Measurements from ENCODE around the gene CXCL12.

CXCL12 gene

GRCh38 chr10:44352316-44353127 lies 32.4 kb downstream of the CXCL12 start:
- Mint-ChIP-seq H3K9me3 (no peaks in the 10 kb centered on the region), H3K27ac (no peak overlapping the region), H3K4me3 (no peak overlapping the region), H3K27me3 (ENCODE audit: low read depth) (no peaks in the 10 kb centered on the region), H3K36me3 (ENCODE audit: low read depth) (no peaks in the 10 kb centered on the region), H3K4me1 (ENCODE audit: low read depth) (no peaks in the 10 kb centered on the region)

GRCh38 chr10:44348496-44348895 lies 36.4 kb downstream of the CXCL12 start:
- H3K27me3 Mint-ChIP-seq (ENCODE audit: low read depth), result no peaks in the 10 kb centered on the region
- H3K4me1 Mint-ChIP-seq (ENCODE audit: low read depth), result no peaks in the 10 kb centered on the region
- no peaks in the 10 kb centered on the region for H3K36me3 Mint-ChIP-seq (ENCODE audit: low read depth)
- no peaks in the 10 kb centered on the region for H3K9me3 Mint-ChIP-seq
- no peak overlapping the region for H3K4me3 Mint-ChIP-seq
- no peak overlapping the region for H3K27ac Mint-ChIP-seq

GRCh38 chr10:44347609-44348400 lies 37.1 kb downstream of the CXCL12 start:
- H3K36me3 Mint-ChIP-seq (ENCODE audit: low read depth), result no peaks in the 10 kb centered on the region
- H3K4me3 Mint-ChIP-seq, result no peak overlapping the region
- no peaks in the 10 kb centered on the region for H3K9me3 Mint-ChIP-seq
- no peak overlapping the region for H3K27ac Mint-ChIP-seq
- no peaks in the 10 kb centered on the region for H3K4me1 Mint-ChIP-seq (ENCODE audit: low read depth)
- no peaks in the 10 kb centered on the region for H3K27me3 Mint-ChIP-seq (ENCODE audit: low read depth)

- H3K36me3 Mint-ChIP-seq (ENCODE audit: low read depth), result no peaks in the 10 kb centered on the region
These were observed 40.2 kb downstream of the CXCL12 start for GRCh38 chr10:44344727-44345126.

GRCh38 chr10:44343843-44344242 lies 41.1 kb downstream of the CXCL12 start:
- Mint-ChIP-seq H3K27me3 (ENCODE audit: low read depth) (no peaks in the 10 kb centered on the region), H3K9me3 (no peaks in the 10 kb centered on the region), H3K27ac (no peak overlapping the region), H3K4me3 (no peak overlapping the region), H3K36me3 (ENCODE audit: low read depth) (no peaks in the 10 kb centered on the region), H3K4me1 (ENCODE audit: low read depth) (no peaks in the 10 kb centered on the region)

More at GRCh38 chr10:44344727-44345126, 40.2 kb downstream of the CXCL12 start:
- Mint-ChIP-seq H3K9me3 (no peaks in the 10 kb centered on the region), H3K4me1 (ENCODE audit: low read depth) (no peaks in the 10 kb centered on the region), H3K27me3 (ENCODE audit: low read depth) (no peaks in the 10 kb centered on the region), H3K27ac (no peak overlapping the region), H3K4me3 (no peak overlapping the region)

- H3K4me3 Mint-ChIP-seq, result no peak overlapping the region
- H3K27me3 Mint-ChIP-seq (ENCODE audit: low read depth), result no peaks in the 10 kb centered on the region
- no peaks in the 10 kb centered on the region for H3K36me3 Mint-ChIP-seq (ENCODE audit: low read depth)
- no peaks in the 10 kb centered on the region for H3K4me1 Mint-ChIP-seq (ENCODE audit: low read depth)
- no peaks in the 10 kb centered on the region for H3K9me3 Mint-ChIP-seq
- H3K27ac Mint-ChIP-seq, result no peak overlapping the region
These were observed 43.0 kb downstream of the CXCL12 start for GRCh38 chr10:44341886-44342285.

GRCh38 chr10:44340557-44340956 lies 44.3 kb downstream of the CXCL12 start:
- H3K27me3 Mint-ChIP-seq (ENCODE audit: low read depth), result no peaks in the 10 kb centered on the region
- H3K4me1 Mint-ChIP-seq (ENCODE audit: low read depth), result no peaks in the 10 kb centered on the region
- no peak overlapping the region for H3K27ac Mint-ChIP-seq
- no peaks in the 10 kb centered on the region for H3K36me3 Mint-ChIP-seq (ENCODE audit: low read depth)
- H3K4me3 Mint-ChIP-seq, result no peak overlapping the region
- H3K9me3 Mint-ChIP-seq, result no peaks in the 10 kb centered on the region

- Mint-ChIP-seq H3K27me3 (ENCODE audit: low read depth) (no peaks in the 10 kb centered on the region), H3K9me3 (no peaks in the 10 kb centered on the region), H3K4me1 (ENCODE audit: low read depth) (no peaks in the 10 kb centered on the region), H3K27ac (no peak overlapping the region), H3K4me3 (no peak overlapping the region), H3K36me3 (ENCODE audit: low read depth) (no peaks in the 10 kb centered on the region)
These were observed 45.7 kb downstream of the CXCL12 start for GRCh38 chr10:44339218-44339617.

- no peaks in the 10 kb centered on the region for H3K4me1 Mint-ChIP-seq (ENCODE audit: low read depth)
- H3K36me3 Mint-ChIP-seq (ENCODE audit: low read depth), result no peaks in the 10 kb centered on the region
- H3K27ac Mint-ChIP-seq, result no peak overlapping the region
- H3K27me3 Mint-ChIP-seq (ENCODE audit: low read depth), result no peaks in the 10 kb centered on the region
- H3K9me3 Mint-ChIP-seq, result no peaks in the 10 kb centered on the region
- H3K4me3 Mint-ChIP-seq, result no peak overlapping the region
These were observed 47.8 kb downstream of the CXCL12 start for GRCh38 chr10:44337081-44337480.

GRCh38 chr10:44335330-44336021 lies 49.4 kb downstream of the CXCL12 start:
- no peaks in the 10 kb centered on the region for H3K9me3 Mint-ChIP-seq
- no peaks in the 10 kb centered on the region for H3K4me1 Mint-ChIP-seq (ENCODE audit: low read depth)
- H3K27me3 Mint-ChIP-seq (ENCODE audit: low read depth), result no peaks in the 10 kb centered on the region
- no peak overlapping the region for H3K27ac Mint-ChIP-seq
- no peaks in the 10 kb centered on the region for H3K36me3 Mint-ChIP-seq (ENCODE audit: low read depth)
- no peak overlapping the region for H3K4me3 Mint-ChIP-seq

- H3K27me3 Mint-ChIP-seq (ENCODE audit: low read depth), result no peaks in the 10 kb centered on the region
- H3K4me1 Mint-ChIP-seq (ENCODE audit: low read depth), result no peaks in the 10 kb centered on the region
- no peak overlapping the region for H3K27ac Mint-ChIP-seq
- H3K9me3 Mint-ChIP-seq, result no peaks in the 10 kb centered on the region
- no peaks in the 10 kb centered on the region for H3K36me3 Mint-ChIP-seq (ENCODE audit: low read depth)
- H3K4me3 Mint-ChIP-seq, result no peak overlapping the region
These were observed 50.2 kb downstream of the CXCL12 start for GRCh38 chr10:44334621-44335184.

- no peaks in the 10 kb centered on the region for H3K9me3 Mint-ChIP-seq
- no peak overlapping the region for H3K4me3 Mint-ChIP-seq
- H3K36me3 Mint-ChIP-seq (ENCODE audit: low read depth), result no peaks in the 10 kb centered on the region
- no peak overlapping the region for H3K27ac Mint-ChIP-seq
- H3K27me3 Mint-ChIP-seq (ENCODE audit: low read depth), result peaks cover 6% of the 10 kb centered on the region
- no peaks in the 10 kb centered on the region for H3K4me1 Mint-ChIP-seq (ENCODE audit: low read depth)
These were observed 50.8 kb downstream of the CXCL12 start for GRCh38 chr10:44334091-44334490.

GRCh38 chr10:44333511-44333910 lies 51.4 kb downstream of the CXCL12 start:
- Mint-ChIP-seq H3K4me1 (ENCODE audit: low read depth) (no peaks in the 10 kb centered on the region), H3K4me3 (no peak overlapping the region), H3K36me3 (ENCODE audit: low read depth) (no peaks in the 10 kb centered on the region), H3K9me3 (no peaks in the 10 kb centered on the region), H3K27ac (no peak overlapping the region), H3K27me3 (ENCODE audit: low read depth) (peaks cover 8% of the 10 kb centered on the region)

GRCh38 chr10:44332465-44332864 lies 52.4 kb downstream of the CXCL12 start:
- Mint-ChIP-seq H3K4me3 (no peak overlapping the region), H3K27ac (no peak overlapping the region), H3K4me1 (ENCODE audit: low read depth) (no peaks in the 10 kb centered on the region), H3K27me3 (ENCODE audit: low read depth) (peaks cover 15% of the 10 kb centered on the region), H3K36me3 (ENCODE audit: low read depth) (no peaks in the 10 kb centered on the region), H3K9me3 (no peaks in the 10 kb centered on the region)

Data from T-helper 1 cell treated with Interleukin-12 subunit alpha and Interleukin-12 subunit beta and Interleukin-4 antibody, amounts not matched to agents 30 μg/mL and 1 μg/mL, for 36 hours (primary cell).